HepG2 (cell line): ENCODE data around the gene PCNP. TPM values are rescaled to one million over a fixed set of nuclear protein-coding genes. Genes with fewer than 3 reads are reported as not detected.

Experiments
- DR1 ChIP-seq: sonication (generic); formaldehyde crosslinking; IDR thresholded peaks from 2 replicates; pipeline ENCODE4 v1.8.0; 2021; ENCODE audit warnings: mild to moderate bottlenecking, missing genetic modification reagents, inconsistent platforms
- E2F5 ChIP-seq: sonication (generic); formaldehyde crosslinking; conservative IDR thresholded peaks from 2 replicates; pipeline ENCODE4 v1.4.0; 2020; ENCODE audit warnings: missing genetic modification reagents
- FOXA3 ChIP-seq: IDR thresholded peaks from 2 replicates; pipeline ENCODE4 v1.6.1; 2016; ENCODE audit warnings: missing genetic modification reagents, missing compliant biosample characterization
- FOXJ3 ChIP-seq: sonication (generic); formaldehyde crosslinking; IDR thresholded peaks from 2 replicates; pipeline ENCODE4 v1.4.0; 2020; ENCODE audit warnings: missing genetic modification reagents, mild to moderate bottlenecking, borderline replicate concordance
- GABPA ChIP-seq, 2 experiments: IDR thresholded peaks; 2 replicates each; pipeline ENCODE4 v1.6.1; 2011 to 2016; ENCODE audit warnings: low read depth in 2 of 2, low read length in 1 of 2, missing biosample characterization in 1 of 2, missing genetic modification characterization in 1 of 2
- GMEB2 ChIP-seq: IDR thresholded peaks from 2 replicates; pipeline ENCODE4 v1.6.1; 2016; ENCODE audit warnings: missing biosample characterization, missing genetic modification reagents, low read depth
- HDAC6 ChIP-seq: fragments of 200-600 bp; sonication (generic); IDR thresholded peaks from 2 replicates; pipeline ENCODE4 v1.7.0; 2017; ENCODE audit warnings: mild to moderate bottlenecking, antibody characterized with exemption, low read length, low read depth
- IKZF5 ChIP-seq: IDR thresholded peaks from 2 replicates; pipeline ENCODE4 v1.6.1; 2018; ENCODE audit warnings: missing genetic modification reagents, mild to moderate bottlenecking, missing compliant biosample characterization
- NAIF1 ChIP-seq: sonication (generic); formaldehyde crosslinking; IDR thresholded peaks from 2 replicates; pipeline ENCODE4 v1.5.0; 2020; ENCODE audit warnings: mild to moderate bottlenecking, missing genetic modification reagents, borderline replicate concordance
- NBN ChIP-seq: fragments of 450-650 bp; conservative IDR thresholded peaks from 2 replicates; pipeline ENCODE4 v1.6.1; 2017
- ONECUT2 ChIP-seq: sonication (generic); formaldehyde crosslinking; IDR thresholded peaks from 2 replicates; pipeline ENCODE4 v1.4.0; 2020; ENCODE audit warnings: missing genetic modification reagents
- PBX3 ChIP-seq: sonication (generic); formaldehyde crosslinking; IDR thresholded peaks from 2 replicates; pipeline ENCODE4 v1.8.1; 2023; ENCODE audit warnings: missing genetic modification reagents, inconsistent platforms, borderline replicate concordance
- POLR2G ChIP-seq: fragments of 200-400 bp; formaldehyde crosslinking; IDR thresholded peaks from 2 replicates; pipeline ENCODE4 v1.6.1; 2018; ENCODE audit warnings: mild to moderate bottlenecking, low read depth, low read length, moderate library complexity
- TAF1 ChIP-seq: sonication (generic); formaldehyde crosslinking; IDR thresholded peaks from 2 replicates; pipeline ENCODE4 v1.4.0; 2020; ENCODE audit warnings: missing genetic modification reagents
- TMF1 ChIP-seq: sonication (generic); formaldehyde crosslinking; IDR thresholded peaks from 2 replicates; pipeline ENCODE4 v1.8.1; 2022; ENCODE audit warnings: low read depth, missing genetic modification reagents
- TOE1 ChIP-seq: sonication (generic); formaldehyde crosslinking; IDR thresholded peaks from 2 replicates; pipeline ENCODE4 v1.4.0; 2020; ENCODE audit warnings: mild to moderate bottlenecking, missing genetic modification reagents
- YEATS4 ChIP-seq: sonication (generic); formaldehyde crosslinking; IDR thresholded peaks from 2 replicates; pipeline ENCODE4 v1.4.0; 2020; ENCODE audit warnings: missing genetic modification reagents, borderline replicate concordance
- ZBTB25 ChIP-seq: IDR thresholded peaks from 2 replicates; pipeline ENCODE4 v1.6.1; 2018; ENCODE audit warnings: missing genetic modification reagents
- ZBTB46 ChIP-seq: sonication (generic); formaldehyde crosslinking; IDR thresholded peaks from 2 replicates; pipeline ENCODE4 v1.4.0; 2020; ENCODE audit warnings: mild to moderate bottlenecking, missing genetic modification reagents, borderline replicate concordance
- ZNF644 ChIP-seq: IDR thresholded peaks from 2 replicates; pipeline ENCODE4 v1.6.1; 2016; ENCODE audit warnings: low read depth
- ZNF724P ChIP-seq: sonication (generic); formaldehyde crosslinking; IDR thresholded peaks from 2 replicates; pipeline ENCODE4 v1.8.0; 2022; ENCODE audit warnings: missing genetic modification reagents, borderline replicate concordance
- polyA plus RNA-seq, 8 experiments: library from polyadenylated mRNA; depleted of rRNA in 3 of 8; stranded (reverse) in 7 of 8; unstranded in 1 of 8; fragments of >200 nt; fragmentation: Illumina TruSeq in 4 of 8; extraction: Trizol in 4 of 8; gene quantifications; 2 replicates each; pipeline versions ENCODE4 v1.2.1 to v1.2.3, GENCODE V29; 2011 to 2016; ENCODE audit warnings: low read depth in 4 of 8, missing spikeins in 1 of 8, mixed read lengths in 1 of 8; ENCODE audit not compliant: insufficient read depth in 1 of 8
- total RNA-seq, 5 experiments: library from RNA; depleted of rRNA; stranded (reverse); fragments of >200 nt; fragmentation: Illumina TruSeq; extraction: Trizol; gene quantifications; 2 replicates each; pipeline ENCODE4 v1.2.3, GENCODE V29; 2016; ENCODE audit warnings: low read depth in 1 of 5

Gene PCNP
- total and polyA plus RNA-seq, 2 of the 13 experiments (the other 11 are each of a cell fraction or from before 2014, with no cell fraction given), result 44.1 to 78.2 TPM

GRCh38 chr3:101573449-101574387, at the start of gene PCNP (continued):
- peak; percentile 69 for TF ChIP-seq IKZF5 (CRISPR knock-in tag)
- TF ChIP-seq ZBTB25 (CRISPR knock-in tag), result 0 out of 2 replicates have a peak, but pooled peaks have one; percentile 17
- TF ChIP-seq ZNF724P, result no peak
- TF ChIP-seq TAF1 (CRISPR knock-in tag), result peak; percentile 93
- peak; percentile 91 for TF ChIP-seq GABPA (IDR thresholded peaks at IDR 0.05; ENCODE audit: low read depth, low read length)
- peak; percentile 98 for TF ChIP-seq GABPA (CRISPR knock-in tag; IDR thresholded peaks at IDR 0.05; ENCODE audit: low read depth)
- peak; percentile 69 for TF ChIP-seq FOXA3 (CRISPR knock-in tag)
- peak; percentile 54; the same call in 1 of the 2 replicates for TF ChIP-seq E2F5 (CRISPR knock-in tag)
- peak; percentile 94 for TF ChIP-seq DR1 (CRISPR knock-in tag)
- TF ChIP-seq TMF1, result peak; percentile 34; the same call in 1 of the 2 replicates
- TF ChIP-seq HDAC6, result no peak
- TF ChIP-seq NBN, result no peak
- TF ChIP-seq ZNF644, result peak; percentile 23; the same call in 1 of the 2 replicates
- TF ChIP-seq GMEB2 (CRISPR knock-in tag), result 0 out of 2 replicates have a peak, but pooled peaks have one; percentile 35
- TF ChIP-seq TOE1, result no peak
- no peak for TF ChIP-seq ONECUT2 (CRISPR knock-in tag)
- TF ChIP-seq PBX3, result no peak
- 0 out of 2 replicates have a peak, but pooled peaks have one; percentile 58 for TF ChIP-seq ZBTB46 (CRISPR knock-in tag)
- TF ChIP-seq NAIF1 (CRISPR knock-in tag), result no peak
- no peak; the same call in 1 of the 2 replicates for TF ChIP-seq FOXJ3 (CRISPR knock-in tag)
- peak; percentile 85; the same call in 1 of the 2 replicates for TF ChIP-seq YEATS4
- TF ChIP-seq POLR2G, result peak; percentile 95
